Kidney epithelial cell (primary cell): ENCODE measurements around the gene CDH13. TPM values are rescaled to one million over a fixed set of nuclear protein-coding genes. Genes with fewer than 3 reads are reported as not detected.
A peak's percentile ranks its signal among the peaks of the same experiment; 100 is the strongest.
"Not testable (repeated sequence)": the region's sequence is repeated elsewhere in the genome, so short reads cannot be mapped to it uniquely, and the experiment has no call there.

ENCODE experiments used
- DNase-seq: peaks from one replicate; pipeline ENCODE4 v3.0.0-alpha.2; 2010; ENCODE audit warnings: low read depth
- H3K27me3 ChIP-seq: 2 replicates; pipeline ENCODE4 v1.6.0; 2011; ENCODE audit warnings: low read length; ENCODE audit not compliant: control insufficient read depth, insufficient read depth
- H3K36me3 ChIP-seq: 2 replicates; pipeline ENCODE4 v1.5.1; 2011; ENCODE audit warnings: low read length; ENCODE audit not compliant: control insufficient read depth, insufficient read depth
- H3K4me3 ChIP-seq: 2 replicates; pipeline ENCODE4 v1.5.1; 2011; ENCODE audit warnings: low read depth, mild to moderate bottlenecking, control low read depth, low read length
- total RNA-seq: library from RNA; depleted of rRNA; stranded (reverse); fragments of >200 nt; gene quantifications from 2 replicates; pipeline ENCODE4 v1.2.3, GENCODE V29; 2015
- TF ChIP-seq, protein P1 (sequence below): IDR thresholded peaks from 2 replicates; pipeline ENCODE4 v1.5.1; 2011; ENCODE audit warnings: mild to moderate bottlenecking, moderate library complexity, low read length, control low read depth, inconsistent platforms; ENCODE audit not compliant: insufficient read depth, poor library complexity, severe bottlenecking

CDH13 gene
- total RNA-seq, 1 donor from 2014 or later: 32.8 TPM

DNA sequence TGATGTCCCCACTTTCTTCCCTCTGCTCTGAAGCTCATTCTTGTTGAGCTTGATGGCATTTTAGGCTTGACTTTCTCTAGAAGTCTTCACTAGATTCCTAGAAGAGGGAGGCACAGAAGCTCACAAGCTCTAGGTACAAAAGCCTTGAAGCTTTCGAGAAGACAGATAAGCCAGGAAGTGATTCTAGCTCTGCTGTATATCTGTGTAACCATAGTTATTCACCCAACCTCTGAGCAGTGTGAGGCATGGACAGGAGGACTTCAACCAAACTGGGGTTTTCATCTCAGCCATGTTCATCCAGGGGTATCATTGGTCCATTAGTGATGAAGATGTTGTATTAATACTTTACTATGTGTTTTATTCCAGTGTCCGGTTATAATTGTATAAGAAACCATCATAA lies 299.7 kb downstream of the CDH13 start:
- TF ChIP-seq, protein P1, sequence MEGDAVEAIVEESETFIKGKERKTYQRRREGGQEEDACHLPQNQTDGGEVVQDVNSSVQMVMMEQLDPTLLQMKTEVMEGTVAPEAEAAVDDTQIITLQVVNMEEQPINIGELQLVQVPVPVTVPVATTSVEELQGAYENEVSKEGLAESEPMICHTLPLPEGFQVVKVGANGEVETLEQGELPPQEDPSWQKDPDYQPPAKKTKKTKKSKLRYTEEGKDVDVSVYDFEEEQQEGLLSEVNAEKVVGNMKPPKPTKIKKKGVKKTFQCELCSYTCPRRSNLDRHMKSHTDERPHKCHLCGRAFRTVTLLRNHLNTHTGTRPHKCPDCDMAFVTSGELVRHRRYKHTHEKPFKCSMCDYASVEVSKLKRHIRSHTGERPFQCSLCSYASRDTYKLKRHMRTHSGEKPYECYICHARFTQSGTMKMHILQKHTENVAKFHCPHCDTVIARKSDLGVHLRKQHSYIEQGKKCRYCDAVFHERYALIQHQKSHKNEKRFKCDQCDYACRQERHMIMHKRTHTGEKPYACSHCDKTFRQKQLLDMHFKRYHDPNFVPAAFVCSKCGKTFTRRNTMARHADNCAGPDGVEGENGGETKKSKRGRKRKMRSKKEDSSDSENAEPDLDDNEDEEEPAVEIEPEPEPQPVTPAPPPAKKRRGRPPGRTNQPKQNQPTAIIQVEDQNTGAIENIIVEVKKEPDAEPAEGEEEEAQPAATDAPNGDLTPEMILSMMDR: no peak
- no peaks in the 10 kb centered on the region for H3K36me3 ChIP-seq
- no peak for DNase-seq
- H3K4me3 ChIP-seq: no peak overlapping the region
- H3K27me3 ChIP-seq: no peaks in the 10 kb centered on the region

DNA sequence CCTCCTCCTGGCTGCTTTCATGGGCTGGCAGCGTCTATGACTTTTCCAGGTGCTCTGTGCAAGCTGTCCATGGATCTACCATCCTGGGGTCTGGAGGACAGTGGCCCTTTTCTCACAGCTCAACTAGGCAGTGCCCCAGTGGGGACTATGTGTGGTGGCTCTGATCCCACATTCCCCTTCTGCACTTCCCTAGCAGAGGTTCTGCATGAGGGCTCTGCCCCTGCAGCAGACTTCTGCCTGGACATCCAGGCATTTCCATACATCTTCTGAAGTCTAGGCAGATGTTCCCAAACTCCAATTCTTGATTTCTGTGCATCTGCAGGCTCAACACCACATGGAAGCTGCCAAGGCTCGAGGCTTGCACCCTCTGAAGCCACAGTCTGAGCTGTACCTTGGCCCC lies 307.2 kb downstream of the CDH13 start:
- H3K27me3 ChIP-seq, H3K36me3 ChIP-seq, DNase-seq, H3K4me3 ChIP-seq: not testable (repeated sequence)

DNA sequence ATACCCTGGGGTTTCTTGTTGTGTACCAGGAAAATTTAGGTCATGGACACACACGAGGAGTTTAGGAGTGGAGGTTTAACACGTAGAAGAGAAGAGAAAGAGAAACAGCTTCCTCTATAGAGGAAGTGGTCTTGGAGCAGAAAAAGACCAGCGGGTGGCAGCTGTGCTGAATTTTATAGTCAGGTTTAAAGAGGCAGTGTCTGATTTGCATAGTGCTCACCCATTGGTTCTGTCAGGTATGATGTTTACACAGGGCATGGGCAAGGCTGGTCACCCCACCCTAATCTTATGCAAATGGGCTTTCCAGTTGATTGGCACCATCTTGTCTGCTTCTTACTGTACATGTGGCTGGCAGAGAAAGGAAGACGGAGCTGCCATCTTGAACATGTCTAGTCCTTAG lies 309.0 kb downstream of the CDH13 start:
- TF ChIP-seq, protein P1: no peak
- Histone ChIP-seq H3K36me3 (no peaks in the 10 kb centered on the region), H3K4me3 (no peak overlapping the region), H3K27me3 (no peaks in the 10 kb centered on the region)
- no peak for DNase-seq

DNA sequence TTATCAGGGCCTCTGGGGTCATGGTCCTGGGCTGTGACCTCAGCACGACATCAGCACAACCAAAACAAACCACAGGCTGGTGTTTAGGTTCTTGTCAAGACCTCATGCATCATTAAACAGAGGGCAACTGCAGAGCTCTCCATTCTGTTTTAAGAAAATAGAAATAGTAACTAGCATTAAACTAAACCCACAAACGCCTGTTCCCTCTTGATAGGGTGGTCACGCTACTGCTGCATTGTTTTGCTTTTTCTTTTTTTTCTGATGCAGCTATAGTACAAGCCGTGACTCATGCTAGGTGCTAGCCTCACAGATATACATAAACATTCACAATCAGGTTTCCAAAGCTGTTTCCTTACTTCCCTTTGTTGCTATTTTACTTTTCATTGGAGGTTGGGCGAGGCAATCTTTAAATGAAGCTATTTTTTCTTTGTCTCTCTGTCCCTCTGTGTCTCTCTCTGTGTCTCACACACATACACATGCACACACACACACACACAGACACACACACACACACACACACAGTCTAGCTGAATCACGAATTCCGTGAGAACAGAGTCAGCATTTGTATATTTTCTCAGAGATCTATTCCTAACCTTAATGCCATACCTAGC lies 310.3 kb downstream of the CDH13 start:
- peak; percentile 65 for DNase-seq
- Histone ChIP-seq H3K36me3 (no peaks in the 10 kb centered on the region), H3K4me3 (no peak overlapping the region), H3K27me3 (no peaks in the 10 kb centered on the region)
- TF ChIP-seq, protein P1: no peak

DNA sequence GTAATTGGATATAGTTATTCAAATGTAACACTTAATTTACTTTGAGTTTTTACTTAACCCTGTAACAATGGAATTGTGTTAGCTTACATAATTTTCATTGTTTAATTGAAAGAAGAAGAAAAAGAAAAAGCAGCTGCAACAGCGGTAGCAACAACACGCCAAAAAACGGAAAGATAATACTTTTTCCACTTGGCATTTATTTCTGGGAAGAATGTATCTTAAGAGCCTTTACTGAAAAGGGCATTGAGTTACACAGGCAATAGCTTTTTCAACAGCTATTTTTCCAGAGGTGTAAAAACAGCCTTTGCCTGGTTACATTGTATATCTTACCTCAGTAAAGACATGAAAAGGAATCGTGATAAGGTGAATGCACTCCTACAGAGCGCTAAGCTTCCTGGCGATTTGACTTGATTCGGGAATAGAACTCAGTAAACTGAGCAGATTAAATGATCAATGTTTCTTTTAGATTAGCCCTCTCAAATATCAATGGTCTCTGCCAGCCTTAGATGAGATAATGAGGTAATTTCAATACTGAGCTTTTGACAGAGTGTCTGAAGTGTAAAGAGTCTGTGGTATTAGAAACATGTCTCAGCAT lies 311.3 kb downstream of the CDH13 start:
- H3K4me3 ChIP-seq: no peak overlapping the region
- TF ChIP-seq, protein P1: no peak
- no peak for DNase-seq
- H3K36me3 ChIP-seq: no peaks in the 10 kb centered on the region
- H3K27me3 ChIP-seq: no peaks in the 10 kb centered on the region

DNA sequence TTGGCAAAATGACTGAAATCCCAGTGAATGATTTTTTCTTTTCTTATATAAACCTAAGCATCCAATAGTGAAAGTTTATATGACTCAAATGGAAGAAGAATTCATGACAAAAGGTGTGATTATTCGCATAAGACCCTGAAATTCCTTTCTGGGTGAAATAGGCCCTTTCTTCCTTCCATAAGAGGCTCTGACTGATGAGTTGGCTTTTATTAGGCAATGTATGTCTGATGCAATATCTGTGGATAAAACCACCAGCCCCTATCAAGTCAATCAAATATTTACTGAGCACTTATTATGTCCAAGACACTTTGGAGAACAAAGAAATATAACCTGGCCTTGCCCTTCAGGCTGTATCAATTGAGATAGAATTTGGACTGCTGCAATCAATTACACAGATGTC lies 316.6 kb downstream of the CDH13 start:
- Histone ChIP-seq H3K36me3 (no peaks in the 10 kb centered on the region), H3K27me3 (no peaks in the 10 kb centered on the region), H3K4me3 (no peak overlapping the region)
- TF ChIP-seq, protein P1: no peak
- no peak for DNase-seq
